ENCODE data around the gene LAMTOR5. TPM values are rescaled to one million over a fixed set of nuclear protein-coding genes. Genes with fewer than 3 reads are reported as not detected.

LAMTOR5 gene
- total RNA-seq, 1 donor from 2014 or later = 266 TPM

- peak overlapping the region; percentile 37 for H3K4me3 ChIP-seq
- intact Hi-C loops (cut with micrococcal nuclease) = no loop called here
- TF ChIP-seq, protein P1, sequence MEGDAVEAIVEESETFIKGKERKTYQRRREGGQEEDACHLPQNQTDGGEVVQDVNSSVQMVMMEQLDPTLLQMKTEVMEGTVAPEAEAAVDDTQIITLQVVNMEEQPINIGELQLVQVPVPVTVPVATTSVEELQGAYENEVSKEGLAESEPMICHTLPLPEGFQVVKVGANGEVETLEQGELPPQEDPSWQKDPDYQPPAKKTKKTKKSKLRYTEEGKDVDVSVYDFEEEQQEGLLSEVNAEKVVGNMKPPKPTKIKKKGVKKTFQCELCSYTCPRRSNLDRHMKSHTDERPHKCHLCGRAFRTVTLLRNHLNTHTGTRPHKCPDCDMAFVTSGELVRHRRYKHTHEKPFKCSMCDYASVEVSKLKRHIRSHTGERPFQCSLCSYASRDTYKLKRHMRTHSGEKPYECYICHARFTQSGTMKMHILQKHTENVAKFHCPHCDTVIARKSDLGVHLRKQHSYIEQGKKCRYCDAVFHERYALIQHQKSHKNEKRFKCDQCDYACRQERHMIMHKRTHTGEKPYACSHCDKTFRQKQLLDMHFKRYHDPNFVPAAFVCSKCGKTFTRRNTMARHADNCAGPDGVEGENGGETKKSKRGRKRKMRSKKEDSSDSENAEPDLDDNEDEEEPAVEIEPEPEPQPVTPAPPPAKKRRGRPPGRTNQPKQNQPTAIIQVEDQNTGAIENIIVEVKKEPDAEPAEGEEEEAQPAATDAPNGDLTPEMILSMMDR (IDR thresholded peaks at IDR 0.05; ENCODE audit: borderline replicate concordance) = no peak
- peak overlapping the region; percentile 74 for H3K27ac ChIP-seq (replicated peaks)
- DNase-seq = no peak
- peaks cover 18% of the 10 kb centered on the region for H3K36me3 ChIP-seq
- H3K27me3 ChIP-seq (ENCODE audit: low read depth) = no peaks in the 10 kb centered on the region
- peaks cover 24% of the 10 kb centered on the region for H3K4me1 ChIP-seq
- no peaks in the 10 kb centered on the region for H3K9me3 ChIP-seq (replicated peaks)
These were observed 24.1 kb downstream of the LAMTOR5 start for GRCh38 chr1:110383251-110383990.

DNA sequence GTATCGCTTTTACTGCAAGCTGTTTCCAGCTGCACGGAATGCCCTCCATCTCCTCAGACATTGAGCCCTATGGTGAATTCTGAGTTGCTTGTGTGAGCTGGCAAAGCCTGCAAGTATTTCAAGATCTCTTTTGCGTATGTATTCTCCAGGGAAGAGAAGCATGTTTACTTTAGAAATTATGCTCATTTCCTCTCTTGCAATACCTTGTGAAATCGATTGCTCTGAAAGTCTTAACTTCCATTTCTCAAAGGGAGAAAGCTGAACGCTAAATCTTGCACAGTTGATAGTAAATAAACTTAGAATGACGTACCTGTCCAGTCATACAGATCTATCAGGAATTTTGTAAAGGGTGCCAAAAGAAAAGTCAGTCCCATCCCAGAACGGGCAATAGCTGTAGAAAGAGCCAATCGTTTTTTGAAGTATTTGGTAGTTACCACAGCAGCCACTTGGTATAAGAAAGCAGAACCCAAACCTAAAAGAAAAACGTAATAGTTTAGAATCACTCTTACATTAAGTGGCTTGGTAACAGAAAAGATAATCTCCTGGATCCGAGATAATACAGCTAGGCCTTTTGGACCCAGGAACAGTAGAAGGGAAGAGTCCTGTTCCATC is 26.7 kb downstream of the LAMTOR5 start:
- Histone ChIP-seq H3K27me3 (ENCODE audit: low read depth) (no peaks in the 10 kb centered on the region), H3K4me1 (peaks cover 19% of the 10 kb centered on the region), H3K9me3 (replicated peaks) (no peaks in the 10 kb centered on the region), H3K4me3 (no peak overlapping the region), H3K36me3 (peaks cover 42% of the 10 kb centered on the region), H3K27ac (replicated peaks) (peak overlapping the region; percentile 47)
- intact Hi-C loops (cut with micrococcal nuclease) = no loop called here
- TF ChIP-seq, protein P1 (IDR thresholded peaks at IDR 0.05; ENCODE audit: borderline replicate concordance) = no peak
- DNase-seq = no peak

DNA sequence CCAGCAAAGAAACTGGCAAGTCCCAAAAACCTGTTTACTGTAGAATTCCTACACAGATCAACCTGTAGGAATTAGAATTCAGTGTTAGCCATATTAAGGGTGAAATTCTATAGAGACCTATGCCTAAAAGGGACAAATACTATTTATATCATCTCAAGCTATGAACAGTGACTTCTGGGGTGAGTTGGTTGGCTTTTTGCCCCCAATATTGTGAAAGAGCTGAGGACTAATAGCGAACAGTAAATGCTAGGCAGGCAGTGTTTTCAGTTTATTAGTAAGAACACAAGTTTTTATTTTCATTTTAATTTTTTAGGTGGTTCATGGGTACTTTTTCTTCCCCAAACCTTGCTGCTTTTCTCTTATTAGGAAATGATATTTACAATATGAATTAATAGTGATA is 32.0 kb downstream of the LAMTOR5 start:
- Histone ChIP-seq H3K9me3 (replicated peaks) (no peaks in the 10 kb centered on the region), H3K36me3 (peaks cover 81% of the 10 kb centered on the region), H3K27ac (replicated peaks) (no peak overlapping the region), H3K4me3 (no peak overlapping the region), H3K4me1 (peaks cover 2% of the 10 kb centered on the region), H3K27me3 (ENCODE audit: low read depth) (no peaks in the 10 kb centered on the region)
- TF ChIP-seq, protein P1 (IDR thresholded peaks at IDR 0.05; ENCODE audit: borderline replicate concordance) = no peak
- DNase-seq = no peak
- intact Hi-C loops (cut with micrococcal nuclease) = no loop called here

- TF ChIP-seq, protein P1 (IDR thresholded peaks at IDR 0.05; ENCODE audit: borderline replicate concordance) = no peak
- Histone ChIP-seq H3K36me3 (peaks cover 58% of the 10 kb centered on the region), H3K27me3 (ENCODE audit: low read depth) (no peaks in the 10 kb centered on the region), H3K27ac (replicated peaks) (no peak overlapping the region), H3K9me3 (replicated peaks) (no peaks in the 10 kb centered on the region), H3K4me3 (no peak overlapping the region), H3K4me1 (peaks cover 3% of the 10 kb centered on the region)
- intact Hi-C loops (cut with micrococcal nuclease) = no loop called here
- no peak for DNase-seq
These were observed 36.7 kb downstream of the LAMTOR5 start for GRCh38 chr1:110370827-110371226.

- no peak for DNase-seq
- no peak overlapping the region for H3K4me3 ChIP-seq
- no peaks in the 10 kb centered on the region for H3K4me1 ChIP-seq
- peaks cover 50% of the 10 kb centered on the region for H3K36me3 ChIP-seq
- TF ChIP-seq, protein P1 (IDR thresholded peaks at IDR 0.05; ENCODE audit: borderline replicate concordance) = no peak
- no peak overlapping the region for H3K27ac ChIP-seq (replicated peaks)
- H3K9me3 ChIP-seq (replicated peaks) = no peaks in the 10 kb centered on the region
- intact Hi-C loops (cut with micrococcal nuclease) = no loop called here
- H3K27me3 ChIP-seq (ENCODE audit: low read depth) = no peaks in the 10 kb centered on the region
These were observed 43.3 kb downstream of the LAMTOR5 start for GRCh38 chr1:110364221-110364620.

Measured in left ventricle myocardium inferior (tissue), 1 donor.